GDM1 (cell line): Measurements from ENCODE around the gene ATAT1.

Experiments used
- DNase-seq: peaks from one replicate; lab custom pipeline; 2025; lab: John Stamatoyannopoulos, UW

ATAT1 gene

DNA sequence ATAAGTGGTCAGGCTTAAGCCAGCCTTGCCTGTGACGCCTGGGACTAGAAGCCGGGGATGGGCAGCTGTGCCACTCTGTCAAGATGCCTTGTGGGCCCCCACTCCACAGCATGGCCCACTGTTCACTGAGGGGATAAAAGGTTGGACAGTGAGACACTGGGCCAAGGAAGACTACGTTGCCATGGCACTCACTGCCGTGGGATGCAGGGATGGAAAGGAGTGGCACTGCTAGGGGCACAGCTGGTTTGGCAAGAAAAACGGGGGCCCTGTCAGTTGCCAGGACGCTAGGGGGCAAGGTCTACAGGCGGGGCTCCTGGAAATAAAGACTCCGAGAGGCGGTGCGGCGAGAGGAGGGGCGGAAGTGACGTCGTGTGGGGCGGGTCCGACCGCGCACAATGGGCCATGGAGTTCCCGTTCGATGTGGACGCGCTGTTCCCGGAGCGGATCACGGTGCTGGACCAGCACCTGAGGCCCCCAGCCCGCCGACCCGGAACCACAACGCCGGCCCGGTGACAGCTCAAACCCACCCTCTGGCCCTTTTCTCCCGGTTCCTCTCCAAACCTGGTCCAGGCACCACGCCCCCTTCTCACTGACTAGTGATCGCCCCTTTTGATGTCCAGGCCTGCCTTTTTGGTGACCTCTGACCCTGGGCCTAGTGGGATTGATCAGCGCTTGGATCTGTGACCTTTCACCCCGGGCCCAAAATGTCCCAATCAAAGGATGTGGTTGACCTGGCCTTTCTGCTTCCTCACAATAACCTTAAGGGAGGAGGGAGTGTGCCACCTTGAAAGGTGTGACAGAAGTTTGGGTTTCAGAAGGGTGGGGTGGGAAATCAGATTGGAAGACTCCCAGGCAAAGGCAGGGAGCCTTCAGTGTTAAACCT, at the start of gene ATAT1:
Gene ATAT1, plus strand, starts transcription at position 391 of the 883 bp plus-strand sequence.
- peak; percentile 68 for DNase-seq

GRCh38 chr6:30578051-30578450, 48.6 kb upstream of the ATAT1 start:
- DNase-seq = no peak

GRCh38 chr6:30583921-30584320, 42.8 kb upstream of the ATAT1 start:
- no peak for DNase-seq

DNA sequence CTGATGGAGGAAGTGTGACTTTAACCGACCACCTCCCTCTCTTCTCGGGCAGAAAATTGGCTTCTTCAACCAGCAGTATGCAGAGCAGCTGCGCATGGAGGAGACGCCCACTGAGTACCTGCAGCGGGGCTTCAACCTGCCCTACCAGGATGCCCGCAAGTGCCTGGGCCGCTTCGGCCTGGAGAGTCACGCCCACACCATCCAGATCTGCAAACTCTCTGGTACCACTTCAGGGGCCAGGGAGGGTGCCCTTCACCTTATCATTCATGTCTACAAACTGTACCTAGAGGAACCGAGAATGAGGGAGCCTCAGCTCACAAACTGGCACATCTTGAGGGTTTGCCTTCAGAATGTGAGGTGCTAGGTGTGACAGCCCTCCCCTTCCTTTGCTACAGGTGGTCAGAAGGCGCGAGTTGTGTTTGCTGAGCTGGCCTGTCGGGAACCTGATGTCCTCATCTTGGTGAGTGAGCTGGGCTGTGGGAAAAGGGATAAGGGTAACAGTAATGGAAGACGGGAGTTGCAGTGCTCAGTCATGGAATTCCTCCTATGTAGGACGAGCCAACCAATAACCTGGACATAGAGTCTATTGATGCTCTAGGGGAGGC, 36.8 kb upstream of the ATAT1 start:
- no peak for DNase-seq

DNA sequence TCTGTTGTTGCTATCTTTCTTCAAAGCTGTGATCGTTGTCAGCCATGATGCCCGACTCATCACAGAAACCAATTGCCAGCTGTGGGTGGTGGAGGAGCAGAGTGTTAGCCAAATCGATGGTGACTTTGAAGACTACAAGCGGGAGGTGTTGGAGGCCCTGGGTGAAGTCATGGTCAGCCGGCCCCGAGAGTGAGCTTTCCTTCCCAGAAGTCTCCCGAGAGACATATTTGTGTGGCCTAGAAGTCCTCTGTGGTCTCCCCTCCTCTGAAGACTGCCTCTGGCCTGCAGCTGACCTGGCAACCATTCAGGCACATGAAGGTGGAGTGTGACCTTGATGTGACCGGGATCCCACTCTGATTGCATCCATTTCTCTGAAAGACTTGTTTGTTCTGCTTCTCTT, 36.2 kb upstream of the ATAT1 start:
- DNase-seq = no peak

GRCh38 chr6:30591008-30591407, 35.7 kb upstream of the ATAT1 start:
- no peak for DNase-seq

GRCh38 chr6:30592287-30592686, 34.4 kb upstream of the ATAT1 start:
- no peak for DNase-seq

GRCh38 chr6:30597315-30598144, 29.1 kb upstream of the ATAT1 start:
- DNase-seq = peak; percentile 52

DNA sequence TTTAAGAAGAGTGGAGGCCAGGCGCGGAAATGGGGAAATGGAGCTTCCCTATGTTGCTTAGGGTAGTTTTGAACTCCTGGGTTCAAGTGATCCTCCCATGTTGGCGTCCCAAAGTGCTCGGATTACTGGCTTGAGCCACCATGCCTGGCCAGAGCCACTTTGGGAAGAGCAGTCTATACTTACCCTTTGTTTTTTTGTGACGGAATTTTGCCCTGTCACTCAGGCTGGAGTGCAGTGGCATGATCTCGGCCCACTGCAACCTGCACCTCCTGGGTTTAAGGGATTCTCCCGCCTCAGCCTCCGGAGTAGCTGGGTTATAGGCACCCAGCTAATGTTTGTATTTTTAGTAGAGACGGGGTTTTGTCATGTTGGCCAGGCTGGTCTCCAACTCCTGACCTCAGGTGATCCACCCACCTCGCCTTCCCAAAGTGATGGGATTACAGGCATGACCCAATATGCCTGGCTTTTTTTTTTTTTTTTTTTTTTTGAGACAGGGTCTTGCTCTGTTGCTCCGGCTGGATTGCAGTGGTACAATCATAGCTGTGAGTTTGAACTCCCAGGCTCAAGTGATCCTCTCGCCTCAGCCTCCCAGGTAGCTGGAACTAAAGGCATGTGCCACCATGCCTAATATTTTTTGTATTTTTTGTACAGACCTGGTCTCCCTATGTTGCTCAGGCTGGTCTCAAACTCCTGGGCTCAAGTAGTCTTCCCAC, 27.6 kb upstream of the ATAT1 start:
- no peak for DNase-seq

- DNase-seq = no peak
Observed at GRCh38 chr6:30599625-30600324, 26.9 kb upstream of the ATAT1 start.

DNA sequence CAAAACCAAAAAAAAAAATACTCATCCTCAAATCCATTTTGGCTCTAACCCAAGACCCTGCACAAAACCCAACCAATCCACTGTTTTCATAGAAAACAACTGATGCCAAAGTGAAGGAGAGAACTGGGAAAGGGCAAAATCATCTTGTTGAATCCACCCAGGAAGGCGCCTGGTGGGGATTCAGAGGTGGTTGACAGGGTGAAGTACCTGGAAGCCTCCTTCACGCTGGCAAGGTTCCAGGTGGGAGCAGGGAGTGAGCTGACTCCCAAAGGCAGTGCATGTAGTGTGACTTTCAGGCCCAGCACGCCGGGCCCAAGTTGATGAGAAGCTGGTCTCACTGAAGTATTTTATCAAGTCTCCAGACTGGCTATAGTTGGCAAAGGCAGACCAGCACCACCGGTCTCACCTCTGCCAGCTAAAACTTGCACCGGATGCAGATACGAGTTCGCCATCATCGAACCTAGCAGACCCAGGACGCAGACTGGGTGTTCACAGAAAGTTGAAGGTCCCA, 26.2 kb upstream of the ATAT1 start:
- DNase-seq = no peak

DNA sequence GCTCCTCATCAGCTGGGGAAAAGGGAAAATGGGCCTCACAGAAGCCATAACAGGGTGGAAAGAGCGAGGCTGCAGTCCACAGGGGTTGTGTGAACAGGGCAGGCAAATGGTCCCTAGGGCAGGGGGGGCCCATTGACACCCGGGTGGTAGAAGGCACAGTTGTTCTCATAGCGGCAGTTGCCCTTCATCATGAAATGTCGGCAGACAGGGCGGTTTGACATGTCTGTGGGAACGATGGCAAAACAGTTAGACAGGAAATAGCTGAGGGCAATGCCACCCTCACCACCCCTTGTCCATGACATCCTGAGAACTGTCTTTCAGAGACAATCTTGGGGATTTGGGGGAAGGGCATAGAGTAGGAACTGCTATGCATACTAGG, 25.2 kb upstream of the ATAT1 start:
- DNase-seq = no peak

DNA sequence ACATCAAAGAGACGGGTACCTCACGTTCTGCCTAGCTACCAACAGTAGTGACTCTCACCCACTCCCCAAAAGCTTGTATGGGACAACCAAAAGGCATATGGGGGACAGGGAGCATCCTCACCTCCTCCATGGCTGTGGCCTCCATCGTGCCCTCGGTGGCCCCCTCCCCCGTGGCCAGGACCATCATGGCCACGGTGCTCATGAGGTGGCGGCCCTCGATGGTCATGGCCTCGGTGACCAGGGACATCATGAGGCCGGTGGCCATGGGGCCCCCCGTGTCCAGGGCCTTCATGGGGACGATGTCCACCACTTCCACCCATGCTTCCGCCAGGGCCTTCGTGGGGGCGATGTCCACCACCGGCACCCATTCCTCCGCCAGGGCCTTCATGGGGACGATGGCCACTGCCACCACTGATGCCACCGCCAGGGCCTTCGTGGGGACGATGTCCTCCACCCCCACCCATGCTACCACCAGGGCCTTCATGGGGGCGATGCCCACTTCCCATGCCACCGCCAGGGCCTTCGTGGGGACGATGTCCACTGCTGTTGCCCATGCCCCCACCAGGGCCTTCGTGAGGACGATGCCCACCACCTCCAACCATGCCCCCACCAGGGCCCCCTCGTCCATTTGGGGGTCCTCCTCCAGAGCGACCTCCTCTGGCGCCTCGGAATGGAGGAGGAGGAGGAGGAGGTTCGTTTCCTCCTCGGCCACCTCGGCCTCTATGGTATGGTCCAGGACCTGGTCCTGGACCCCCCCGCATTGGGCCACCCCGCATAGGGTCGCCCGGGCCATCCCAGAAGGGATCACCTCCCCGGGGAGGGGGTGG, 24.6 kb upstream of the ATAT1 start:
- DNase-seq = no peak

- DNase-seq = no peak
Observed at GRCh38 chr6:30603961-30604360, 22.7 kb upstream of the ATAT1 start.

- no peak for DNase-seq
Observed at GRCh38 chr6:30610065-30610464, 16.6 kb upstream of the ATAT1 start.

DNA sequence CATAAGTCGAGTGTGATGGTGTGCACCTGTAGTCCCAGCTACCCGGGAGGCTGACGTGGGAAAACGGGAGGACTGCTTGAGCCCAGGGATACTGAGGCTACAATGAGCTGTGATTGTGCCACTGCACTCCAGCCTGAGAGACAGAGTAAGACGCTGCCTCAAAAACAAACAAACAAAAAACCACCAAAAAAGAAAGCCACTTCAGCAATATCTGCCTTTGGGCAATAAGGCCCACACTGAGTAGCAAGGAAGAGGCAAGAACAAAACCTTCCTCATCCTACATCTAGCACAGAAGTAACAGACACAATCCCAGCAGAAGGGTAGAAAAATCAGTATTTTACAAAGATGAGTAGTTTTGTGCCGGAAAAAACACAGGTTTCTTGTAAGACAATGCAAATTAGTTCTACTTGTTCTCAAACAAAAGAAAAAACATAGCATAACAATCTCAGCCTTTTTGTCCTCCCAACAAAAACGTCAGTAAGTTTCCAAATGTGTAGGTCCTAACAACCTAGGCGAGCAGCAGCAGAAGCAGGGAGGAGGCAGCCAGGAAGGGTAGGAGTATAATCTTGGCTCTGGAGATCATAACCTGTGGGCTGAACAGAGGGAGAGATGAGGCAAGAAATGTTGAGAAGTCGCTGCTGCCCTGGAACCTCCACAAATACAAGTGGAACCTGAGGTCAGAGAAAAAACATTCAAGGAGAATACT, 15.4 kb upstream of the ATAT1 start:
- no peak for DNase-seq

GRCh38 chr6:30611856-30612194, 14.8 kb upstream of the ATAT1 start:
- no peak for DNase-seq

GRCh38 chr6:30612213-30612612, 14.5 kb upstream of the ATAT1 start:
- DNase-seq = no peak

GRCh38 chr6:30612687-30613248, 13.9 kb upstream of the ATAT1 start:
- no peak for DNase-seq
